Liver (tissue), 9 donors: ENCODE results near the gene CTAGE9. TPM values are rescaled to one million over a fixed set of nuclear protein-coding genes. Genes with fewer than 3 reads are reported as not detected.

Experiments
- DNase-seq: peaks from one replicate; pipeline ENCODE4 v3.0.0-alpha.2; 2017; ENCODE audit warnings: low spot score
- H3K27ac ChIP-seq, 2 donors: one replicate each; pipeline ENCODE4 v1.7.0; 2013; ENCODE audit warnings: inconsistent platforms in 2 of 2, low read length in 2 of 2, control low read depth in 1 of 2, low read depth in 1 of 2, mild to moderate bottlenecking in 1 of 2
- H3K27me3 ChIP-seq, 4 donors: one replicate each; pipeline versions ENCODE4 v1.6.1 to v1.7.0; 2013; ENCODE audit warnings: low read length in 3 of 4, inconsistent platforms in 1 of 4, mild to moderate bottlenecking in 1 of 4, moderate library complexity in 1 of 4; ENCODE audit not compliant: control insufficient read depth in 4 of 4, insufficient read depth in 4 of 4
- H3K36me3 ChIP-seq, 4 donors: one replicate each; pipeline versions ENCODE4 v1.6.1 to v1.7.0; 2013; ENCODE audit warnings: low read length in 3 of 4, mild to moderate bottlenecking in 3 of 4, low read depth in 1 of 4, moderate library complexity in 1 of 4; ENCODE audit not compliant: control insufficient read depth in 4 of 4, insufficient read depth in 3 of 4
- H3K4me1 ChIP-seq, 4 donors: one replicate each; pipeline versions ENCODE4 v1.6.1 to v1.7.0; 2013; ENCODE audit warnings: low read length in 3 of 4, mild to moderate bottlenecking in 3 of 4, moderate library complexity in 1 of 4; ENCODE audit not compliant: control insufficient read depth in 4 of 4, insufficient read depth in 4 of 4
- H3K4me3 ChIP-seq, 3 donors: one replicate each; pipeline versions ENCODE4 v1.6.1 to v1.7.0; 2013; ENCODE audit warnings: low read length in 3 of 3, control low read depth in 1 of 3, low read depth in 1 of 3, mild to moderate bottlenecking in 1 of 3
- H3K9ac ChIP-seq, 2 donors: one replicate each; pipeline ENCODE4 v1.7.0; 2013; ENCODE audit warnings: low read length in 2 of 2, mild to moderate bottlenecking in 2 of 2, moderate library complexity in 2 of 2, control low read depth in 1 of 2, low read depth in 1 of 2
- H3K9me3 ChIP-seq, 4 donors: one replicate each; pipeline versions ENCODE4 v1.6.1 to v1.7.0; 2013; ENCODE audit warnings: low read length in 3 of 4; ENCODE audit not compliant: control insufficient read depth in 4 of 4
- FOXA1 ChIP-seq: IDR thresholded peaks from 2 replicates; pipeline ENCODE4 v1.6.1; 2016; ENCODE audit warnings: antibody characterized with exemption
- GABPA ChIP-seq, 2 donors: IDR thresholded peaks in 1 of 2; conservative IDR thresholded peaks in 1 of 2; 2 replicates each; pipeline ENCODE4 v1.6.1; 2016; ENCODE audit warnings: antibody characterized with exemption in 2 of 2, mild to moderate bottlenecking in 1 of 2, moderate library complexity in 1 of 2
- HNF4A ChIP-seq, 2 donors: conservative IDR thresholded peaks; 2 replicates each; pipeline ENCODE4 v1.6.1; 2016; ENCODE audit warnings: antibody characterized with exemption in 2 of 2, mild to moderate bottlenecking in 2 of 2
- HNF4G ChIP-seq: IDR thresholded peaks from 2 replicates; pipeline ENCODE4 v1.6.1; 2016; ENCODE audit warnings: antibody characterized with exemption
- JUND ChIP-seq, 2 donors: IDR thresholded peaks; 2 replicates each; pipeline ENCODE4 v1.6.1; 2016; ENCODE audit warnings: antibody characterized with exemption in 2 of 2
- MAX ChIP-seq: IDR thresholded peaks from 2 replicates; pipeline ENCODE4 v1.6.1; 2016; ENCODE audit warnings: antibody characterized with exemption
- NR2F2 ChIP-seq: IDR thresholded peaks from 2 replicates; pipeline ENCODE4 v1.6.1; 2016; ENCODE audit warnings: antibody characterized with exemption
- RAD21 ChIP-seq, 2 donors: IDR thresholded peaks; 2 replicates each; pipeline ENCODE4 v1.6.1; 2016; ENCODE audit warnings: antibody characterized with exemption in 2 of 2, mild to moderate bottlenecking in 2 of 2
- REST ChIP-seq: IDR thresholded peaks from 2 replicates; pipeline ENCODE4 v1.6.1; 2016; ENCODE audit warnings: antibody characterized with exemption, mild to moderate bottlenecking
- RXRA ChIP-seq, 2 donors: IDR thresholded peaks; 2 replicates each; pipeline ENCODE4 v1.6.1; 2017 to 2018; ENCODE audit warnings: antibody characterized with exemption in 2 of 2, mild to moderate bottlenecking in 1 of 2
- SP1 ChIP-seq: IDR thresholded peaks from 2 replicates; pipeline ENCODE4 v1.6.1; 2018; ENCODE audit warnings: antibody characterized with exemption, mild to moderate bottlenecking
- TAF1 ChIP-seq: conservative IDR thresholded peaks from 2 replicates; pipeline ENCODE4 v1.6.1; 2016; ENCODE audit warnings: antibody characterized with exemption, mild to moderate bottlenecking
- YY1 ChIP-seq: IDR thresholded peaks from 2 replicates; pipeline ENCODE4 v1.6.1; 2016; ENCODE audit warnings: antibody characterized with exemption, mild to moderate bottlenecking
- ZBTB33 ChIP-seq: IDR thresholded peaks from 2 replicates; pipeline ENCODE4 v1.6.1; 2016; ENCODE audit warnings: antibody characterized with exemption
- WGBS: extraction: QIAGEN DNeasy Blood & Tissue Kit; methylation state at CpG from one replicate; pipeline ENCODE4 v1.1.7; 2013; 5-methylcytosine and 5-hydroxymethylcytosine counted together
- polyA plus RNA-seq, 2 donors: library from polyadenylated mRNA; stranded (reverse) in 1 of 2; unstranded in 1 of 2; fragments of 200-250 nt in 1 of 2; fragments of >200 nt in 1 of 2; fragmentation: Nextera tagmentation in 1 of 2; extraction: Ambion mirVana in 1 of 2; gene quantifications; one replicate each; pipeline versions ENCODE4 v1.2.1 to v1.2.3, GENCODE V29; 2013 to 2015
- total RNA-seq, 2 donors: library from RNA; depleted of rRNA; stranded (reverse); fragments of >200 nt; gene quantifications; one replicate each; pipeline ENCODE4 v1.2.3, GENCODE V29; 2014
- TF ChIP-seq, protein P1 (sequence below): IDR thresholded peaks from 2 replicates; pipeline ENCODE4 v1.6.1; 2016; ENCODE audit warnings: antibody characterized with exemption
- donor health status: healthy.
- donor health status: healthy.
- donor health status: healthy.
- donor health status: healthy.
- donor health status: healthy.

The CTAGE9 gene
- total and polyA plus RNA-seq, 4 donors, result not detected

DNA sequence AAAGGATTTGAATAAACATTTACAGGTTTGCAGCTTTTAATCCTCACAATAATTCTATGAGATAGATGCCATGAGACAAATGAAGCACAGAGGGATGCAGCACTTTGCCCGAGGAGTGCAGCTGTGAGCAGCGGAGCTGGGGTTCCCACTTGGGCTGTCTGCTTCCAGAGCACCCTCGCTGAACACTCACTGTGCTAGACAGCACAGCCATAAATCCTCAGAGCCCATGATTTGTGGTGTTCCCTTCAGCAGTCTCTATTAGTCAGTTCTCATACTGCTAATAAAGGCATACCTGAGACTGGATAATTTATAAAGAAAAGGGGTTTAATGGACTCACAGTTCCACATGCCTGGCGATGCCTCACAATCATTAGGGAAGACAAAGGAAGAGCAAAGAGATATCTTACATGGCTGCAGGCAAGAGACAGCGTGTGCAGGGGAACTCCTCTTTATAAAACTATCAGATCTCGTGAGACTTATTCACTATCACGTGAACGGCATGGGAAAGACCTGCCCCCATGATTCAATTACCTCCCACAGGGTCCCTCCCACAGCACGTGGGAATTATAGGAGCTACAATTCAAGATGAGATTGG, 25.3 kb upstream of the CTAGE9 start:
- Histone ChIP-seq H3K27me3 (no peaks in the 10 kb centered on the region), H3K27ac (no peak overlapping the region), H3K4me1 (no peaks in the 10 kb centered on the region), H3K9ac (no peak overlapping the region), H3K36me3 (no peaks in the 10 kb centered on the region), H3K4me3 (no peak overlapping the region), H3K9me3 (no peaks in the 10 kb centered on the region)
- DNase-seq, result no peak
- TF ChIP-seq ZBTB33 (no peak), FOXA1 (no peak), HNF4A (conservative IDR thresholded peaks at IDR 0.05) (no peak), RXRA (IDR thresholded peaks at IDR 0.05) (no peak), HNF4G (no peak), GABPA (IDR thresholded peaks at IDR 0.05 in 1 of 2, conservative IDR thresholded peaks at IDR 0.05 in 1 of 2) (no peak), REST (no peak), NR2F2 (no peak), TAF1 (no peak), JUND (IDR thresholded peaks at IDR 0.05) (no peak), SP1 (no peak), YY1 (no peak), MAX (no peak), RAD21 (IDR thresholded peaks at IDR 0.05) (no peak)
- TF ChIP-seq, protein P1, sequence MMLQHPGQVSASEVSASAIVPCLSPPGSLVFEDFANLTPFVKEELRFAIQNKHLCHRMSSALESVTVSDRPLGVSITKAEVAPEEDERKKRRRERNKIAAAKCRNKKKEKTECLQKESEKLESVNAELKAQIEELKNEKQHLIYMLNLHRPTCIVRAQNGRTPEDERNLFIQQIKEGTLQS, result no peak
- WGBS, result 92% methylated on average over 9 of the region's 9 CpGs

DNA sequence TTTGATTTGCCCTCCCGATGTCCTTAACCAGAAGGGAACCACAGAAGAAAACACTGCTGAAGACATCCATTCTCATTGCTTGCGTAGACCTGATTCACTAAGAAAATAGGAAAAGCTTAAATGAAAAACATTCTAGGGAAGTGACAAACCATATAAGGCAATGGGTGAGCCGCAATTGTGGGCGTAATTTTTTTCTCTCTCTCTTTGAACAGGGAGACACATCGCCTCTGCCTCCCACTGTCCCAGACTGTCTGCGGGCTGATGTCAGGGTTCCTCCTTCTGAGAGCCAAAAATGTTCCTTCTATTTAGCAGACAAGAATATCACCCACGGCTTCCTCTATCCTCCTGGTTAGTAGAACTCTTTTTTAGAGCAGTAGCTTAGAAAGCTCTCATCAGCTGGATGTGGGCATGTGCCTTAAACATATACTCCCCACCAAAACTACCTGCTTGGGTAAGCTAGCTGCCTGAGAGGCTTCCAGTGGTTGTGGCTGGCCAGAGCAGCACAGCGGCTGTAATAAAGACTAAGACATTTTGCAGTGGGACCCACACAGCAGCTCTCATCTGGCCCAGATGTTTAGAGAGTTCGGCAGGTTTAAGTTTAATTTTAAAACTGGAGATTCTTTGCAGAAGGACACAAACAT, 22.7 kb upstream of the CTAGE9 start:
- Histone ChIP-seq H3K27me3 (no peaks in the 10 kb centered on the region), H3K4me3 (no peak overlapping the region), H3K9ac (no peak overlapping the region), H3K27ac (no peak overlapping the region), H3K9me3 (no peaks in the 10 kb centered on the region), H3K36me3 (no peaks in the 10 kb centered on the region), H3K4me1 (no peaks in the 10 kb centered on the region)
- 79% methylated on average over 9 of the region's 9 CpGs for WGBS
- no peak for DNase-seq
- TF ChIP-seq HNF4G (no peak), MAX (no peak), TAF1 (no peak), RXRA (IDR thresholded peaks at IDR 0.05) (no peak), HNF4A (conservative IDR thresholded peaks at IDR 0.05) (no peak), NR2F2 (no peak), ZBTB33 (no peak), JUND (IDR thresholded peaks at IDR 0.05) (no peak)
